ENCODE results near the gene JARID2. TPM values are rescaled to one million over a fixed set of nuclear protein-coding genes. Genes with fewer than 3 reads are reported as not detected.

Gene JARID2
- total and polyA plus RNA-seq, 2 of the 8 experiments (the other 6 are each of a cell fraction or from before 2014, with no cell fraction given), result 60.1 to 239 TPM

GRCh38 chr6:15297895-15298590, 52.2 kb downstream of the JARID2 start (continued):
- TF ChIP-seq CHD7 (IDR thresholded peaks at IDR 0.05; ENCODE audit: insufficient replicate concordance, low read length), result no peak
- no peak for TF ChIP-seq POLR2AphosphoS5 (IDR thresholded peaks at IDR 0.05; ENCODE audit: low read depth, low read length)
- no peak for TF ChIP-seq SIX5 (IDR thresholded peaks at IDR 0.05; ENCODE audit: low read depth, low read length)
- TF ChIP-seq TAF7 (optimal IDR thresholded peaks at IDR 0.05; ENCODE audit: borderline replicate concordance, low read depth, low read length), result no peak
- TF ChIP-seq PHF8 (conservative IDR thresholded peaks at IDR 0.05; ENCODE audit: low read depth, low read length), result no peak
- no peak for TF ChIP-seq JUN (IDR thresholded peaks at IDR 0.05; ENCODE audit: low read depth, low read length)
- TF ChIP-seq BCL11A (IDR thresholded peaks at IDR 0.05; ENCODE audit: low read depth in 2 of 2, low read length in 2 of 2), result no peak
- no peak for TF ChIP-seq CBX5 (IDR thresholded peaks at IDR 0.05; ENCODE audit: low read depth, low read length)
- no peak for TF ChIP-seq USF2 (IDR thresholded peaks at IDR 0.05; ENCODE audit: low read length)
